Measurements from ENCODE around the gene HNF4A. TPM values are rescaled to one million over a fixed set of nuclear protein-coding genes. Genes with fewer than 3 reads are reported as not detected.

Gene HNF4A
- total and polyA plus RNA-seq, 2 of the 13 experiments (the other 11 are each of a cell fraction or from before 2014, with no cell fraction given): 80.9 to 169 TPM

GRCh38 chr20:44395461-44396340 lies 40.2 kb downstream of the HNF4A start (continued):
- TF ChIP-seq ZNF605 (CRISPR knock-in tag; IDR thresholded peaks at IDR 0.05) (peak; percentile 68), EP300 (IDR thresholded peaks at IDR 0.05; ENCODE audit: low read depth in 2 of 2, low read length in 2 of 2) (peak in 1 of 2 experiments; percentile 64; a peak in 1 of 4 replicates), EP300 (CRISPR knock-in tag; IDR thresholded peaks at IDR 0.05; ENCODE audit: borderline replicate concordance) (0 out of 2 replicates have a peak, but pooled peaks have one; percentile 52), ZNF746 (CRISPR knock-in tag; IDR thresholded peaks at IDR 0.05) (peak; percentile 60; the same call in 1 of the 2 replicates), ZNF317 (CRISPR knock-in tag; IDR thresholded peaks at IDR 0.05) (peak; percentile 22; the same call in 1 of the 2 replicates), STAG1 (CRISPR knock-in tag; IDR thresholded peaks at IDR 0.05) (no peak), ZNF264 (CRISPR knock-in tag; IDR thresholded peaks at IDR 0.05) (no peak), SRY (CRISPR knock-in tag; IDR thresholded peaks at IDR 0.05) (0 out of 2 replicates have a peak, but pooled peaks have one; percentile 5), ZBED4 (CRISPR knock-in tag; IDR thresholded peaks at IDR 0.05; ENCODE audit: borderline replicate concordance) (peak; percentile 71), RORA (CRISPR knock-in tag; IDR thresholded peaks at IDR 0.05) (no peak), FIP1L1 (IDR thresholded peaks at IDR 0.05; ENCODE audit: borderline replicate concordance, insufficient read depth, low read depth, low read length) (no peak), ZBTB4 (CRISPR knock-in tag; IDR thresholded peaks at IDR 0.05; ENCODE audit: borderline replicate concordance) (peak; percentile 72; the same call in 1 of the 2 replicates), KDM1A (CRISPR knock-in tag; IDR thresholded peaks at IDR 0.05) (peak; percentile 90; the same call in 1 of the 2 replicates), ZNF101 (CRISPR knock-in tag; IDR thresholded peaks at IDR 0.05; ENCODE audit: borderline replicate concordance, low read depth) (peak; percentile 49; the same call in 1 of the 2 replicates), ZNF333 (CRISPR knock-in tag; IDR thresholded peaks at IDR 0.05; ENCODE audit: borderline replicate concordance) (0 out of 2 replicates have a peak, but pooled peaks have one; percentile 5)
- TF ChIP-seq, protein P1, sequence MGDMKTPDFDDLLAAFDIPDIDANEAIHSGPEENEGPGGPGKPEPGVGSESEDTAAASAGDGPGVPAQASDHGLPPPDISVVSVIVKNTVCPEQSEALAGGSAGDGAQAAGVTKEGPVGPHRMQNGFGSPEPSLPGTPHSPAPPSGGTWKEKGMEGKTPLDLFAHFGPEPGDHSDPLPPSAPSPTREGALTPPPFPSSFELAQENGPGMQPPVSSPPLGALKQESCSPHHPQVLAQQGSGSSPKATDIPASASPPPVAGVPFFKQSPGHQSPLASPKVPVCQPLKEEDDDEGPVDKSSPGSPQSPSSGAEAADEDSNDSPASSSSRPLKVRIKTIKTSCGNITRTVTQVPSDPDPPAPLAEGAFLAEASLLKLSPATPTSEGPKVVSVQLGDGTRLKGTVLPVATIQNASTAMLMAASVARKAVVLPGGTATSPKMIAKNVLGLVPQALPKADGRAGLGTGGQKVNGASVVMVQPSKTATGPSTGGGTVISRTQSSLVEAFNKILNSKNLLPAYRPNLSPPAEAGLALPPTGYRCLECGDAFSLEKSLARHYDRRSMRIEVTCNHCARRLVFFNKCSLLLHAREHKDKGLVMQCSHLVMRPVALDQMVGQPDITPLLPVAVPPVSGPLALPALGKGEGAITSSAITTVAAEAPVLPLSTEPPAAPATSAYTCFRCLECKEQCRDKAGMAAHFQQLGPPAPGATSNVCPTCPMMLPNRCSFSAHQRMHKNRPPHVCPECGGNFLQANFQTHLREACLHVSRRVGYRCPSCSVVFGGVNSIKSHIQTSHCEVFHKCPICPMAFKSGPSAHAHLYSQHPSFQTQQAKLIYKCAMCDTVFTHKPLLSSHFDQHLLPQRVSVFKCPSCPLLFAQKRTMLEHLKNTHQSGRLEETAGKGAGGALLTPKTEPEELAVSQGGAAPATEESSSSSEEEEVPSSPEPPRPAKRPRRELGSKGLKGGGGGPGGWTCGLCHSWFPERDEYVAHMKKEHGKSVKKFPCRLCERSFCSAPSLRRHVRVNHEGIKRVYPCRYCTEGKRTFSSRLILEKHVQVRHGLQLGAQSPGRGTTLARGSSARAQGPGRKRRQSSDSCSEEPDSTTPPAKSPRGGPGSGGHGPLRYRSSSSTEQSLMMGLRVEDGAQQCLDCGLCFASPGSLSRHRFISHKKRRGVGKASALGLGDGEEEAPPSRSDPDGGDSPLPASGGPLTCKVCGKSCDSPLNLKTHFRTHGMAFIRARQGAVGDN (CRISPR knock-in tag; IDR thresholded peaks at IDR 0.05): peak; percentile 11; the same call in 1 of the 2 replicates
